Measurements from ENCODE around the gene MBNL1.

MBNL1 gene

GRCh38 chr3:152350139-152350538 is 81.4 kb downstream of the MBNL1 start:
- peaks cover 22% of the 10 kb centered on the region for H3K4me1 ChIP-seq
- H4K20me1 ChIP-seq, result peaks cover 51% of the 10 kb centered on the region
- H3K27me3 ChIP-seq, result no peaks in the 10 kb centered on the region
- no peak overlapping the region for H3K4me2 ChIP-seq
- no peak overlapping the region for H3K27ac ChIP-seq
- peaks cover 11% of the 10 kb centered on the region; the same call in 1 of the 2 replicates for H3K36me3 ChIP-seq
- TF ChIP-seq Cebpa-rat (IDR thresholded peaks at IDR 0.05), result no peak
- no peaks in the 10 kb centered on the region for H3K9me3 ChIP-seq
- no peak overlapping the region for H3K4me3 ChIP-seq
- no peak overlapping the region for H3K9ac ChIP-seq

- H3K4me1 ChIP-seq, result peaks cover 22% of the 10 kb centered on the region
Measured at GRCh38 chr3:152350776-152351175, 82.0 kb downstream of the MBNL1 start.

GRCh38 chr3:152352554-152352953 is 83.8 kb downstream of the MBNL1 start:
- 0 out of 2 replicates have a peak overlapping the region, but pooled peaks have one; percentile 18 for H3K27ac ChIP-seq
- H3K4me3 ChIP-seq, result no peak overlapping the region
- TF ChIP-seq Cebpa-rat (IDR thresholded peaks at IDR 0.05), result no peak
- H3K4me2 ChIP-seq, result peak overlapping the region; percentile 62
- peaks cover 1% of the 10 kb centered on the region; the same call in 1 of the 2 replicates for H3K36me3 ChIP-seq
- H3K27me3 ChIP-seq, result no peaks in the 10 kb centered on the region
- H3K9me3 ChIP-seq, result no peaks in the 10 kb centered on the region
- peaks cover 22% of the 10 kb centered on the region for H3K4me1 ChIP-seq
- H4K20me1 ChIP-seq, result peaks cover 60% of the 10 kb centered on the region
- H3K9ac ChIP-seq, result 0 out of 2 replicates have a peak overlapping the region, but pooled peaks have one; percentile 32

More at GRCh38 chr3:152350776-152351175, 82.0 kb downstream of the MBNL1 start:
- Histone ChIP-seq H4K20me1 (peaks cover 52% of the 10 kb centered on the region), H3K9me3 (no peaks in the 10 kb centered on the region), H3K27ac (no peak overlapping the region), H3K4me2 (no peak overlapping the region), H3K36me3 (peaks cover 8% of the 10 kb centered on the region; the same call in 1 of the 2 replicates), H3K9ac (no peak overlapping the region), H3K4me3 (no peak overlapping the region), H3K27me3 (no peaks in the 10 kb centered on the region)
- no peak for TF ChIP-seq Cebpa-rat (IDR thresholded peaks at IDR 0.05)

- H3K27ac ChIP-seq, result no peak overlapping the region
- no peak for TF ChIP-seq Cebpa-rat (IDR thresholded peaks at IDR 0.05)
- peaks cover 4% of the 10 kb centered on the region; the same call in 1 of the 2 replicates for H3K36me3 ChIP-seq
- no peaks in the 10 kb centered on the region for H3K9me3 ChIP-seq
- no peak overlapping the region for H3K4me3 ChIP-seq
- no peak overlapping the region for H3K4me2 ChIP-seq
- H3K9ac ChIP-seq, result no peak overlapping the region
- peaks cover 22% of the 10 kb centered on the region for H3K4me1 ChIP-seq
- H4K20me1 ChIP-seq, result peaks cover 69% of the 10 kb centered on the region
- no peaks in the 10 kb centered on the region for H3K27me3 ChIP-seq
Measured at GRCh38 chr3:152353578-152353977, 84.8 kb downstream of the MBNL1 start.

- H3K4me2 ChIP-seq, result no peak overlapping the region
- no peaks in the 10 kb centered on the region for H3K27me3 ChIP-seq
- H3K9ac ChIP-seq, result no peak overlapping the region
- H3K36me3 ChIP-seq, result peaks cover 4% of the 10 kb centered on the region; the same call in 1 of the 2 replicates
- no peak overlapping the region for H3K27ac ChIP-seq
- TF ChIP-seq Cebpa-rat (IDR thresholded peaks at IDR 0.05), result no peak
- peaks cover 72% of the 10 kb centered on the region for H4K20me1 ChIP-seq
- H3K4me3 ChIP-seq, result no peak overlapping the region
- peaks cover 22% of the 10 kb centered on the region for H3K4me1 ChIP-seq
- no peaks in the 10 kb centered on the region for H3K9me3 ChIP-seq
Measured at GRCh38 chr3:152355744-152356665, 87.3 kb downstream of the MBNL1 start.

- Histone ChIP-seq H3K27ac (no peak overlapping the region), H3K36me3 (peaks cover 4% of the 10 kb centered on the region; the same call in 1 of the 2 replicates)
Measured at GRCh38 chr3:152356870-152357276, 88.1 kb downstream of the MBNL1 start.

GRCh38 chr3:152357587-152357986 is 88.9 kb downstream of the MBNL1 start:
- Histone ChIP-seq H3K4me1 (peaks cover 10% of the 10 kb centered on the region), H3K27ac (no peak overlapping the region), H3K36me3 (peaks cover 10% of the 10 kb centered on the region), H3K27me3 (no peaks in the 10 kb centered on the region), H4K20me1 (peaks cover 73% of the 10 kb centered on the region), H3K4me2 (no peak overlapping the region), H3K4me3 (no peak overlapping the region), H3K9me3 (no peaks in the 10 kb centered on the region), H3K9ac (no peak overlapping the region)
- TF ChIP-seq Cebpa-rat (IDR thresholded peaks at IDR 0.05), result no peak

More at GRCh38 chr3:152356870-152357276, 88.1 kb downstream of the MBNL1 start:
- TF ChIP-seq Cebpa-rat (IDR thresholded peaks at IDR 0.05), result no peak
- H3K9ac ChIP-seq, result no peak overlapping the region
- H4K20me1 ChIP-seq, result peaks cover 72% of the 10 kb centered on the region
- no peak overlapping the region for H3K4me2 ChIP-seq
- no peaks in the 10 kb centered on the region for H3K9me3 ChIP-seq
- no peaks in the 10 kb centered on the region for H3K27me3 ChIP-seq
- no peak overlapping the region for H3K4me3 ChIP-seq
- H3K4me1 ChIP-seq, result peaks cover 17% of the 10 kb centered on the region

- H4K20me1 ChIP-seq, result peaks cover 79% of the 10 kb centered on the region
- no peak for TF ChIP-seq Cebpa-rat (IDR thresholded peaks at IDR 0.05)
Measured at GRCh38 chr3:152359385-152360248, 90.9 kb downstream of the MBNL1 start.

GRCh38 chr3:152360302-152360701 is 91.6 kb downstream of the MBNL1 start:
- no peak overlapping the region for H3K27ac ChIP-seq
- H3K27me3 ChIP-seq, result no peaks in the 10 kb centered on the region
- H3K4me3 ChIP-seq, result no peak overlapping the region
- H3K9ac ChIP-seq, result no peak overlapping the region
- H3K9me3 ChIP-seq, result peaks cover 6% of the 10 kb centered on the region; the same call in 1 of the 2 replicates
- H3K36me3 ChIP-seq, result peaks cover 10% of the 10 kb centered on the region
- peaks cover 81% of the 10 kb centered on the region for H4K20me1 ChIP-seq
- no peak for TF ChIP-seq Cebpa-rat (IDR thresholded peaks at IDR 0.05)
- no peaks in the 10 kb centered on the region for H3K4me1 ChIP-seq
- no peak overlapping the region for H3K4me2 ChIP-seq

More at GRCh38 chr3:152359385-152360248, 90.9 kb downstream of the MBNL1 start:
- Histone ChIP-seq H3K4me1 (no peaks in the 10 kb centered on the region), H3K27me3 (no peaks in the 10 kb centered on the region), H3K27ac (no peak overlapping the region), H3K36me3 (peaks cover 10% of the 10 kb centered on the region), H3K4me2 (no peak overlapping the region), H3K4me3 (no peak overlapping the region), H3K9me3 (peaks cover 2% of the 10 kb centered on the region; the same call in 1 of the 2 replicates), H3K9ac (no peak overlapping the region)
